ENCODE data around the gene GALNS. TPM values are rescaled to one million over a fixed set of nuclear protein-coding genes. Genes with fewer than 3 reads are reported as not detected.

Gene GALNS
- total RNA-seq, 1 experiment from 2014 or later, result 29.5 TPM

- ChIA-PET CTCF (interaction anchor here (0.7 to 10.5 kb wide), 9 partner anchors 9 to 88 kb away, joined by 3 to 117 read pairs (median 5); no protein-coding TSS in a partner anchor), POLR2A (no interaction called here)
- no peak for ATAC-seq
- TF ChIP-seq ZMAT4 (CRISPR knock-in tag; IDR thresholded peaks at IDR 0.05) (no peak), USF2 (CRISPR knock-in tag; IDR thresholded peaks at IDR 0.05) (no peak), SMAD3 (CRISPR knock-in tag; IDR thresholded peaks at IDR 0.05; ENCODE audit: borderline replicate concordance) (no peak), ZNF281 (CRISPR knock-in tag; IDR thresholded peaks at IDR 0.05) (no peak), ZNF416 (CRISPR knock-in tag; IDR thresholded peaks at IDR 0.05) (no peak), TP53 (CRISPR knock-in tag; IDR thresholded peaks at IDR 0.05) (no peak), SP1 (CRISPR knock-in tag; conservative IDR thresholded peaks at IDR 0.05) (no peak), NFATC4 (CRISPR knock-in tag; IDR thresholded peaks at IDR 0.05) (no peak), ATF6 (CRISPR knock-in tag; IDR thresholded peaks at IDR 0.05) (no peak), FOXP4 (CRISPR knock-in tag; IDR thresholded peaks at IDR 0.05) (no peak), ZNF396 (CRISPR knock-in tag; IDR thresholded peaks at IDR 0.05; ENCODE audit: borderline replicate concordance) (no peak), KAT7 (CRISPR knock-in tag; IDR thresholded peaks at IDR 0.05; ENCODE audit: borderline replicate concordance) (no peak), ATF1 (CRISPR knock-in tag; IDR thresholded peaks at IDR 0.05) (no peak), ZBTB43 (CRISPR knock-in tag; IDR thresholded peaks at IDR 0.05) (no peak), ZNF263 (CRISPR knock-in tag; IDR thresholded peaks at IDR 0.05; ENCODE audit: low read depth) (no peak), ETV6 (CRISPR knock-in tag; IDR thresholded peaks at IDR 0.05) (no peak), NFE2L1 (CRISPR knock-in tag; IDR thresholded peaks at IDR 0.05) (no peak), E2F4 (CRISPR knock-in tag; IDR thresholded peaks at IDR 0.05; ENCODE audit: borderline replicate concordance, low read depth) (no peak), ZNF423 (CRISPR knock-in tag; IDR thresholded peaks at IDR 0.05) (no peak), ZNF219 (CRISPR knock-in tag; IDR thresholded peaks at IDR 0.05; ENCODE audit: borderline replicate concordance) (no peak)
- Mint-ChIP-seq H3K9me3 (no peaks in the 10 kb centered on the region), H3K27me3 (ENCODE audit: low read depth) (no peaks in the 10 kb centered on the region), H3K4me3 (no peak overlapping the region), H3K4me1 (peaks cover 18% of the 10 kb centered on the region), H3K27ac (no peak overlapping the region), H3K36me3 (no peaks in the 10 kb centered on the region)
- no peak for DNase-seq (ENCODE audit: low spot score)
Observed at GRCh38 chr16:88778541-88779065, 78.1 kb downstream of the GALNS start.
